CD14-positive monocyte (primary cell): ENCODE results near the gene SKOR2. TPM values are rescaled to one million over a fixed set of nuclear protein-coding genes. Genes with fewer than 3 reads are reported as not detected.

Experiments used
- DNase-seq, 3 donors: peaks; one replicate each; pipeline ENCODE4 v3.0.0-alpha.2; 2011 to 2022
- H2AFZ ChIP-seq: 2 replicates; pipeline ENCODE4 v1.6.0; 2012; ENCODE audit warnings: mild to moderate bottlenecking, low read depth, low read length, inconsistent platforms; ENCODE audit not compliant: insufficient read depth, poor library complexity, severe bottlenecking
- H3K27ac ChIP-seq, 2 donors: 1 replicate in 1 of 2; 2 replicates in 1 of 2; pipeline ENCODE4 v1.5.1; 2012 to 2013; ENCODE audit warnings: low read length in 2 of 2, control low read depth in 1 of 2, inconsistent platforms in 1 of 2, low read depth in 1 of 2, mild to moderate bottlenecking in 1 of 2
- H3K27me3 ChIP-seq, 2 donors: one replicate each; pipeline versions ENCODE4 v1.6.0 to v1.6.1; 2011 to 2013; ENCODE audit warnings: low read length in 2 of 2; ENCODE audit not compliant: control insufficient read depth in 2 of 2, insufficient read depth in 2 of 2
- H3K36me3 ChIP-seq, 2 donors: replicated peaks in 1 of 2; 1 replicate in 1 of 2; 2 replicates in 1 of 2; pipeline versions ENCODE4 v1.5.1 to v1.6.1; 2012 to 2013; ENCODE audit warnings: low read length in 2 of 2, control low read depth in 1 of 2, inconsistent platforms in 1 of 2, mild to moderate bottlenecking in 1 of 2; ENCODE audit not compliant: insufficient read depth in 2 of 2, control insufficient read depth in 1 of 2
- H3K4me1 ChIP-seq, 2 donors: 1 replicate in 1 of 2; 2 replicates in 1 of 2; pipeline versions ENCODE4 v1.5.1 to v1.6.1; 2012 to 2013; ENCODE audit warnings: low read length in 2 of 2, control low read depth in 1 of 2, inconsistent platforms in 1 of 2, mild to moderate bottlenecking in 1 of 2, moderate library complexity in 1 of 2; ENCODE audit not compliant: insufficient read depth in 2 of 2, control insufficient read depth in 1 of 2
- H3K4me2 ChIP-seq: replicated peaks from 2 replicates; pipeline ENCODE3; 2012; ENCODE audit warnings: low read length, moderate library complexity, mild to moderate bottlenecking; ENCODE audit not compliant: poor library complexity, severe bottlenecking; ENCODE audit errors: extremely low read depth
- H3K4me3 ChIP-seq, 3 experiments: fragments of 200-600 bp in 1 of 3; sonication (generic) in 1 of 3; replicated peaks in 1 of 3; 1 replicate in 2 of 3; 2 replicates in 1 of 3; pipeline ENCODE4 v1.5.1; 2011 to 2013; ENCODE audit warnings: low read length in 3 of 3, mild to moderate bottlenecking in 3 of 3, control low read depth in 2 of 3, low read depth in 2 of 3, inconsistent platforms in 1 of 3, moderate library complexity in 1 of 3
- H3K79me2 ChIP-seq: 2 replicates; pipeline ENCODE4 v1.6.0; 2012; ENCODE audit warnings: mild to moderate bottlenecking, control low read depth, inconsistent platforms, low read length, moderate library complexity; ENCODE audit not compliant: insufficient read depth
- H3K9ac ChIP-seq: 2 replicates; pipeline ENCODE4 v1.6.0; 2017; ENCODE audit warnings: low read length, mild to moderate bottlenecking; ENCODE audit not compliant: insufficient read depth, poor library complexity, severe bottlenecking
- H3K9me3 ChIP-seq, 2 donors: replicated peaks in 1 of 2; 1 replicate in 1 of 2; 2 replicates in 1 of 2; pipeline versions ENCODE4 v1.5.1 to v1.6.1; 2012 to 2013; ENCODE audit warnings: low read length in 2 of 2, control low read depth in 1 of 2; ENCODE audit not compliant: control insufficient read depth in 1 of 2, insufficient read depth in 1 of 2
- H4K20me1 ChIP-seq: 2 replicates; pipeline ENCODE4 v1.6.0; 2012; ENCODE audit warnings: mild to moderate bottlenecking, low read length, control low read depth, moderate library complexity; ENCODE audit not compliant: insufficient read depth
- H3K27ac Mint-ChIP-seq, 7 donors: one replicate each; pipeline ENCODE4 v1.8.0; 2020; ENCODE audit warnings: mild to moderate bottlenecking in 7 of 7, mixed read lengths in 7 of 7, moderate library complexity in 6 of 7, inconsistent platforms in 2 of 7
- H3K27me3 Mint-ChIP-seq, 3 donors: one replicate each; pipeline ENCODE4 v1.8.0; 2021 to 2022; ENCODE audit warnings: low read depth in 3 of 3, mild to moderate bottlenecking in 3 of 3, mixed read lengths in 3 of 3, moderate library complexity in 3 of 3, inconsistent platforms in 1 of 3
- H3K36me3 Mint-ChIP-seq, 2 donors: one replicate each; pipeline ENCODE4 v1.8.0; 2020; ENCODE audit warnings: mixed read lengths in 2 of 2, inconsistent platforms in 1 of 2, mild to moderate bottlenecking in 1 of 2
- H3K4me1 Mint-ChIP-seq: one replicate; pipeline ENCODE4 v1.8.0; 2020; ENCODE audit warnings: mild to moderate bottlenecking, mixed read lengths
- H3K4me3 Mint-ChIP-seq, 2 donors: one replicate each; pipeline ENCODE4 v1.8.0; 2020; ENCODE audit warnings: mild to moderate bottlenecking in 2 of 2, mixed read lengths in 2 of 2, moderate library complexity in 1 of 2
- H3K9me3 Mint-ChIP-seq, 7 donors: one replicate each; pipeline ENCODE4 v1.8.0; 2020 to 2022; ENCODE audit warnings: mixed read lengths in 7 of 7, mild to moderate bottlenecking in 6 of 7, moderate library complexity in 6 of 7, inconsistent platforms in 2 of 7
- CTCF ChIP-seq: fragments of 200-600 bp; IDR thresholded peaks from one replicate; pipeline ENCODE4 v1.8.0; 2022; ENCODE audit warnings: antibody characterized with exemption, mild to moderate bottlenecking
- WGBS: methylation state at CpG from one replicate; pipeline ENCODE4 v1.1.5; 2013; ENCODE audit warnings: missing lambda C conversion rate; ENCODE audit not compliant: insufficient coverage; 5-methylcytosine and 5-hydroxymethylcytosine counted together
- intact Hi-C, 2 donors: fragments of 100-400 bp; cut with micrococcal nuclease; formaldehyde crosslinking; loops; one replicate each; pipeline versions ENCODE4 v1.15.0 to v1.15.1; 2023
- polyA plus RNA-seq, 3 donors: library from polyadenylated mRNA; depleted of rRNA in 1 of 3; unstranded in 2 of 3; stranded (reverse) in 1 of 3; fragments of 300-500 nt in 2 of 3; fragments of >200 nt in 1 of 3; fragmentation: Illumina TruSeq in 2 of 3; gene quantifications; 1 replicate in 2 of 3; 2 replicates in 1 of 3; pipeline ENCODE4 v1.2.3, GENCODE V29; 2012 to 2021

SKOR2 gene
- polyA plus RNA-seq, 3 donors, result not detected

DNA sequence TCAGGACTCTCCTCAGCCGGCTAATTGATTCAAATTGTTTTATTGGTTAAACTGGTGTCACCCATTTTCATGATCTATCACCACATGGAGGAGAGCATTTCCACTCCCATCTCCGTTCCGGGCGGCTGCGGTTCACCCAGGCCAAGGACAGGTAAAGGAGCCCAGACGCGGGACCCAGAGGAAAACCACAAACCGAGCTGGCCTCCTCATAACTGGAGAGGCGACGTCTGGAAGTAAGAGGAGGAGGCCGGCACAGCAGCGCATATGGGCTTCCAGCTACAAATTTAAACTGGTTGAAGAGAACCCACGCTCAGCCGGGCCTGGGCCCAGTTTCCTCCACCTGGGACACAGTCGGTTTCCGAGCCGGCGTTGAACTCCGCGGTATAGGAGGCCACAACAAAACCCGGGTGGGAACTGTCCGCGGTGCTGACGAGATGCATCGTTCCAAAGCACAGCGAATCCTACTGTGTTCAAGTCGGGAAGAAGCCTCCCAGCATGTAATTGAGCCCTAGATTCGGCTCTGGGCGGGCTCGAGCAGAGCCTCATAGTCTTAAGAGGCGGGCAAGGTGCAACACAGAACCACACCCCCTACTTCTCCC lies 3.0 kb upstream of the SKOR2 start:
- Histone ChIP-seq H3K36me3 (no peaks in the 10 kb centered on the region), H2AFZ (no peak overlapping the region), H3K4me3 (no peak overlapping the region), H3K4me2 (no peak overlapping the region), H3K79me2 (no peaks in the 10 kb centered on the region), H3K27ac (no peak overlapping the region), H4K20me1 (no peaks in the 10 kb centered on the region), H3K4me1 (no peaks in the 10 kb centered on the region), H3K9me3 (peaks cover 5 to 45% of the 10 kb centered on the region in 2 donors), H3K27me3 (peaks cover 68 to 79% of the 10 kb centered on the region in 2 donors), H3K9ac (no peak overlapping the region)
- Mint-ChIP-seq H3K4me1 (no peaks in the 10 kb centered on the region), H3K4me3 (peak overlapping the region in 1 of 2 donors; percentile 73), H3K27me3 (peaks cover 75 to 82% (median 77%) of the 10 kb centered on the region in 3 donors), H3K36me3 (peaks cover 0 to 6% of the 10 kb centered on the region in 2 donors), H3K9me3 (peaks cover 0 to 35% (median 26%) of the 10 kb centered on the region in 7 donors), H3K27ac (no peak overlapping the region)
- DNase-seq, result no peak
- no peak for TF ChIP-seq CTCF
- intact Hi-C loops, result no loop called here
- WGBS, result 3% methylated on average over 25 of the region's 31 CpGs

- no peaks in the 10 kb centered on the region for H3K79me2 ChIP-seq
- Mint-ChIP-seq H3K27ac (no peak overlapping the region), H3K4me1 (no peaks in the 10 kb centered on the region), H3K4me3 (peak overlapping the region in 1 of 2 donors; percentile 72), H3K9me3 (peaks cover 0 to 43% (median 27%) of the 10 kb centered on the region in 7 donors), H3K36me3 (peaks cover 3 to 9% of the 10 kb centered on the region in 2 donors), H3K27me3 (peaks cover 84 to 87% (median 87%) of the 10 kb centered on the region in 3 donors)
- TF ChIP-seq CTCF, result no peak
- H3K9me3 ChIP-seq, result peaks cover 10 to 56% of the 10 kb centered on the region in 2 donors
- no peaks in the 10 kb centered on the region for H3K36me3 ChIP-seq
- H3K4me2 ChIP-seq, result no peak overlapping the region
- H3K27me3 ChIP-seq, result peaks cover 76 to 87% of the 10 kb centered on the region in 2 donors
- no peaks in the 10 kb centered on the region for H4K20me1 ChIP-seq
- H3K4me3 ChIP-seq, result no peak overlapping the region
- H3K27ac ChIP-seq, result no peak overlapping the region
- intact Hi-C loops, result no loop called here
- H3K9ac ChIP-seq, result no peak overlapping the region
- no peaks in the 10 kb centered on the region for H3K4me1 ChIP-seq
- no peak for DNase-seq
- 3% methylated on average over 4 of the region's 11 CpGs for WGBS
- no peak overlapping the region for H2AFZ ChIP-seq
These were observed 1.7 kb upstream of the SKOR2 start for GRCh38 chr18:47253101-47253654.
